ENCODE measurements around the gene LRP1.
"Not testable (repeated sequence)": the region's sequence is repeated elsewhere in the genome, so short reads cannot be mapped to it uniquely, and the experiment has no call there.

Gene LRP1

DNA sequence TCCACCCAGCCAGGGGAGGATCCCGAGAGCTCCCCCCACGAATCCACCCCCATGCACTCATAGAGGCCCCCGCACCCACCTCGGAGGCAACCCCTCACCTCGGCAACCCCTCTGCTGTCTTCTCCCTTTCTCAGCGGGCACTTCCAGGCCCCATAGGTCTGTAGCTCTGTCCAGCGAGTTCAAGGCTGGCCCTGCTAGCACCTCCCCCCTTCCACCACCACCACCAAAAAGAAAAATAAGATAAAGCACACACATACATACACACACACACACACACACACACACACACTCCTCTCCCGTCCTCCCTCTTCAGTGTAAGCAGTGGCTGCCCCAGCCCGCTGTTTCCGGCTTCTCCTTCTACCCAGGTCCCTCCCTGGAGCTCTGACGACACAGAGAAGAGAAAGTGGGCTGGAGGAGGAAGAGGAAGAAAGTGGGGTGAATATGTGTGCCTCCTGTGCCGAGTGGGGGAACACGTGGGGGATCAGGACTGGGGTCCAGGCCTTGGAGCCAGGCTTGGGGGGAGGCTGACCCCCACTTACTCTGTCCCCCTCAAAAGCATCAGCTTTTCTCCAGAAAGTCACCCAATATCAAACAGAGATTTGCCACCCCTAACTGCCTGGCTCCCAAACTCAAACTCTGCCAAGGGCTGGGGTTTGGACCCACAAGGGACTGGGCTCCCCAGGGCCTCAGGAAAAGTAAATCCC, 17.1 kb upstream of the LRP1 start, which contains the start of gene STAT6:
Gene STAT6, minus strand, starts transcription at position 332 of the 704 bp plus-strand sequence. CDS start 3,084 bp downstream, outside the sequence.
- no peak for DNase-seq (ENCODE audit: low read depth, low spot score)

DNA sequence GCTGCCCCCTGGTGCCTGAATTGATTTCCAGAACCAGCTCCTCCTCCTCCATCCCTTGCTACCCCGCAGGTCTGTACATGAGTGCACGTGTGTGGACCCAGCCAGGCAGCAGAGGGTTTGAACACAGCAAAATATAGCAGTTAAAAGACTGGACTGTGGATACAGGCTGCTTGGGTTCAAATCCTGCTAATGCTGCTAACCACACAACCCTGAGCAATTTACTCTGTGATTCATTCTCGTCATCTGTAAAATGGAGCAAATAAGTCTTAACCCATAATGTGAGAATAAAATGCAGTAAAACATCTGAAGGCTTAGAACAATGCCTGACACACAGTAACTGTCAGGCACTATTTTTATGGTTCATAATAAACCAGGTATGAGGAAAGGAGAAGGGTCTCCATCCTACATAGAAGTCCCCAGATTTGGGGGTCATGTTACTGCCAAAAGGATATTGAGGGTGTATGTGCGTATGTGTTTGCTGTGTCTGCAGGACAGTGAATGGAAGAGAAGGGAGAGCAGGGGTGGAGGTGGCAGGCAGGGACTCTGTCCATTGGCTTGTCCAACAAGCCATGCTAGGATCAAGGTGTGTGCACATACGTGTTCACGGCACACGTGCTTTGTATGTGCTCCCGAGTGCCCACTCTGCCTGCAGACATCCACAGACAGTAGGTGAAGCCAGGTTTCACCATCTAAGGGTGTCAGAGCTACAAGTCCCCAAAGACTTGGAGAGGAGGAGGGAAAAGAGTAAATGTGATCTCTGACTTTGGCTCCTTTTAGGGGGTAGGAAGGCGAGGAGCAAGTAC, 15.6 kb upstream of the LRP1 start:
- DNase-seq (ENCODE audit: low read depth, low spot score), result no peak

DNA sequence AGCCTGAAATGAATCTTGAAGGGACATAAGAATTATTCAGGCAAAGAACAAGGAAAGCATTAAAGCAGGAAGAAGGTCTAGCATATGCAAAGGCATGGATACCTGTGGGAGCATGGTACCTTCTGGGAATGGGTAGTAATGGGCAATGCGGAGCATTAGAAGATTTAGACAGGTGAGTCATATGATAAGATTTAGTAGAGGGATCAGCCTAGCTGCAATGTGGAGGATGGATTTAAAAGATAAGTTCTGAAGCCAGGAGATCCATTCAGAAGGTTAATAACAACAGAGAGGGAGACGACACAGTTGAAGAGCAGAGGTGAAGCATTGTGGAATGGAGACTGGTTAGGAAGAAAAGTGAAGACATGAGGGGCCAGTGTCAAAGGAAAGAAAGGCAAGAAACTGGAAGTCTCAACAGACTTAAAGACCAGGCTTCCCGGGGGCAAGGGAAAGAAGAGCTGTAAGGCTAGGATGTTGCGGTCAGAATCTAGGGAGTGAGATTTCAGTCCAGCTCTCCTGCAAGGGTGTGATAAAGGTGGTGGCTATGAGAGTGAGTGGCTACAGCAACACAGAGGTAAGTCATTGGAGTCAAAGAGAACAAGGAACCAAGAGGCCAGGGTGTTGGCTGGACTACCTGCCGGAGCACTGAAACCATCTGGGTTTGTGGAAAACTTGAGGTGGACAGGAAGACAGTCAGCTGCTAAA, 11.6 kb upstream of the LRP1 start:
- no peak for DNase-seq (ENCODE audit: low read depth, low spot score)

DNA sequence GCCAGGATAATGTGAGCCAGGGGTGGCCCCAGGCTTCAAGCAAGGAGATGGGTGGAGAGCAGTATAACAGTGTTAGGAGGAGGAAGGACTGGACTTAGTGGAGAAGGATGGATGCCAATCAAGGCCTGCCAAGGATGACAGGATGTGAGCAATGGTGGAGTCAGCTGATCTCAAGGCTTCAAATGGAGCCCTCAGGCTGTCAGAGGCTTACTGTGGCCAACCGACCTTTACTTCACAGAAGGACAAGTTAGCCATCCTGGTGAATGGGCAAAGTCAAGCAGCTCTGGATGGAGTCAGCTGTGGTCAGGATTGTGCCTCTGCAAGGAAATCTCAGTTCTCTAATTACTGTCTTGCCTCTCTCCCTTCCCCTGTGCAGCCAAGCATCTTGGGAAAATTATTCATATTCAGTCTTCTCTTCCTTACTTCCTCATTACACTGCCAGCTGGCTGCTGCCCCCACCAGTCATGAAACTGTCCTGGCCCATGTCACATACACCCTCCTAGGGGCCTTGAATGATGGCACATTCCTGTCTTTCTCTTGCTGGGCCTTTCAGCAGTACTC, 9.5 kb upstream of the LRP1 start:
- no peak for DNase-seq (ENCODE audit: low read depth, low spot score)

DNA sequence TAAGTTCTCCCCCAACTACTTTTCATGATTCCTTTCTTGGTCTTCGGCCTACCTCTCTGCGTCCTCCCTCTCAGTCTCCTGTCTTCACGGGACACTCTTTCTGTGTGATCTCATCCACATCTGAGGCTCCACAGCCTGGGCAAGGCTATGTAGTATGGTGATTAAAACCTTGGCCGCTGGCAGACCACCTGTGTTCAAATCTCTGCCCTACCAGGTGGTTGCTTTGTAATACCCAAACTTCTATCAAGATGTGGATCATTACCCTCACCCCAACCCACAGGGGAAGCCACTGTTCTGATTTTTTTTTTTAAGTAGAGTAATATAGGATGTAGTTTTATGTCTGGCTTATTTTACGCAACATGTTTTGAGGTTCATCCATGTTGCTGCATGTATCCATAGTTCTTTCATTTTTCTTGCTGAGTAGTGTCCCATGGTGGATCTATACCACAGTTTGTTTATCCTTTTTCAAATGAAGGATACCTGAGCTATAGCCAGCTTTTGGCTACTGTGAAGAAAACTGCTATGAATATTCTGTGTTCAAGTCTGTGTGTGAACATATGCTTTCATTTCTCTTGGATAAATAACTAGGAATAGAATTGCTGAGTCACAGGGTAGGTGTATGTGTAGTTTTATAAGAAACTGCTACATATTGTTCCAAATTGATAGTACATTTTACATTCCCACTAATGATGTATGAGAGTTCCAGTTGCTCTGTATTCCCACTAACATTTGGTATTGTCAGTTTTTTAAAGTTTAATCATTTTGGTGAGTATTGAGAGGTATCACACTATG, 8.8 kb upstream of the LRP1 start:
- DNase-seq (ENCODE audit: low read depth, low spot score), result no peak

DNA sequence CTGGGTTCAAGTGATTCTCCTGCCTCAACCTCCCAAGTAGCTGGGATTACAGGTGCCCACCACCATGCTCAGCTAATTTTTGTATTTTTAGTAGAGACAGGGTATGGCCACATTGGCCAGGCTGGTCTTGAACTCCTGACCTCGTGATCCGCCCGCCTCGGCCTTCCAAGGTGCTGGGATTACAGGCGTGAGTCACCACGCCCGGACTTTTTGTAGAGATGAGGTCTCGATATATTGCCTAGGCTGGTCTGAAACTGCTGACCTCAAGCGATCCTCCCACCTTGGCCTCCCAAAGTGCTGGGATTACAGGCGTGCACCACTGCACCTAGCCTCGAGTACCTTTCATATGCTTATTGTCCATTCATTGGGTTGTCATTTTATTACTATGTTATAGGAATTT, 7.6 kb upstream of the LRP1 start:
- DNase-seq (ENCODE audit: low read depth, low spot score), result not testable (repeated sequence)

DNA sequence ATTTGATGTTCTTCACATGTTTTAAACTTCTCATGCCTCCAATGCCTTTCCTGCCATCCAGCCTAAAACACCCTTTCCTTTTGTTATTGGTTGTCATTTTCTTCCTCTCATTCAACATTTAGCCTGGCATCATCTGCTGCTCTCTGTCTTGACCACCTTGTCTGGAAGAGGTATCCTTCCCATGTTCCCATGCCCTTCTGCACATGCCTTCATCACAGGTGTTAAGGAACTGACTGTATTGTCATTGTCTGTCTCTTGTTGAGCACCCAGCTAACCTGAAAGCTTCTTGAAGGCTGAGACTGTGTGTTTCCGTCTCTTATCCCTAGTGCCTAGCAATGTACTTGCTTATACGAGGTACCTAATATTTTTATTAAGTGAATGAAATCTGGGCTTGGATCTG, 4.5 kb upstream of the LRP1 start:
- DNase-seq (ENCODE audit: low read depth, low spot score), result no peak

DNA sequence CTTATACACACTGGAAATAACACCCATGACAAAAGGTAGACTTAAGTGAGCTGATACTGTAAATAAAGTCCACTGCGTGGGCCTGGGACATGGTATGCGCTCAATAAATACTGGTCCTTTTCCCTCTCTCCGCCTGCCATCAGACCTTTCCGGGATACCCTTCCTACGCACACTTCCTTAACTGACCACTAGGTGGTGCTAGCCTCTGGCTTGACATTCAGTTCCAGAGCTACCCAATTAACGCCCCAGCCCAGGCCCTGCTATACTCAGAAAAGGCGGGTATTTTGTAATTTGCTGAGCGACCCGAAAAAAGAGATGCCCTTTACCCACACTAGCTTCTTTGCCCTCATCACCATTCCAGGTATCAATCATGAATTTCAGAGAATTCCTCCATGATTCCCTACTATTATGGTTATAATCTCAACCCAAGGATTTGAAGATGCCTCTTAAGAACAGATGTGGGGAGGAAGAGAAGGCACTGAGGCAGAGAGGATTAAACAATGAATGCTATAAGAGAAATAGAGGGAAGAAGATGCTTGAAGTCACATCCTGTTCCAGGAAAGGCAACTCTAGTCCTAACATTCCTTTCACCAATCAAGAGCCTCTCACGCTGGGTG, 3.9 kb upstream of the LRP1 start:
- DNase-seq (ENCODE audit: low read depth, low spot score), result no peak

DNA sequence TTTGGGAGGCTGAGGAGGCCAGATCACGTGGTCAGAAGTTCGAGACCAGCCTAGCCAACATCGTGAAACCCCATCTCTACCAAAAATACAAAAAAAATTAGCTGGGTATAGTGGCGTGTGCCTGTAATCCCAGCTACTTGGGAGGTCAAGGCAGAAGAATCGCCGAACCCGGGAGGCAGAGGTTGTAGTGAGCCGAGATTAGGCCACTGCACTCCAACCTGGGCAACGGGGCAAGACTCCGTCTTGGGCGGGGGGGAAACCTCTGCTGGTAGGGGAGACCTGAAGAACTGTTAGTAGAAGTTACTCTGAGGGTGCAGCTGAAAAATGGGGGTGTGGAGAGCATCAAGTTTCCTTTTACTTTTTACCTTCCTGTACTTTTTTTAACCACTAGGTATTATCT, 2.2 kb upstream of the LRP1 start:
- DNase-seq (ENCODE audit: low read depth, low spot score), result no peak

DNA sequence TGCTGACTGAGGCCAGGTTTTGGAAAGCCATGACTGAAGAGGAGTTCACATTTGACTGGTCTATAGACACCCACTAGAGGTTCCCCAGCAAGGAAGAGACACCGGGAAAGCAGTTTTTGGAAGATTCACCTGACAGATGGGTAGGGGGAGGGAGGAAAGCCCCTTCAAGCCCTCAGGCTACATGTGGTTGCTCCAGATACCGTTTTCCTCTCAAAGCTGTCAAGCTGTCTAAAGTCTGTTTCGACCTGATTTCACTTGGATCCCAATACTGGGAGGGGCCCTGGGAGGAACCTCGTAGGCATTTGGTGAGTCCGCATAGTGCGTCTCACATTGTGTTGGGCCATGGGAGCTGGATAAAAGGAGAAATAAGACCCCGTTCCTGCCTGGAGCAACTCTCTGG, 1.7 kb upstream of the LRP1 start:
- DNase-seq (ENCODE audit: low read depth, low spot score), result no peak

DNA sequence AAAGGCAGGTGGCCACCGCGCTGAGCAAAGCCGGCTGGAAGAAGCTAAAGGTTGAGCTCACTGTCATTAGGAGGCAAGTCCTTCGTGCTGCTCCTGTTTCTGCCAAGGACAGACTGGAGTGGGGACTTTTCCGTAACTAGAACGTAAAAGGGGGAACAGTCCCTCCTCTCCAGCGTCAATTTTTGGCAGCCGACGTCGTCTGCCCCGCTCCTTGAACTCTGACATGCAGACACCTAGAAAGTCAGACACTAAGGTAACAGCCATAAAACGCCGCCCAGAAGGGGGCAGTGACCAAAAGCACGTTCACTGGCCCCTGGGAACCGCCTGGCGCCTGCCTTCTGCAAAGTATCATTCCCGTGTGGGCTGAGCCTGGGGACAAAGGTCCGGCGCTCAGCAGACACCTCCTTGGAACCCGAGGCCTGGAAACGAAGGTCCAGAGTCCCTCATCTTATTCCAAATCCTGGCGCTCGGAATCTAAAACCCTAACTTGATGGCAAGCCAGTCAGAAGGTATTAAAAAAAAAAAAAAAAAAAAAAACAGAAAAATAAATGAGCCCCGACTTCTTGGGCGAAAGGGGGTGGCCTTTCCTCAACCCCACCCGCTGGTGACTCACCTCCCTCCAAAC, 1.1 kb upstream of the LRP1 start:
- no peak for DNase-seq (ENCODE audit: low read depth, low spot score)

DNA sequence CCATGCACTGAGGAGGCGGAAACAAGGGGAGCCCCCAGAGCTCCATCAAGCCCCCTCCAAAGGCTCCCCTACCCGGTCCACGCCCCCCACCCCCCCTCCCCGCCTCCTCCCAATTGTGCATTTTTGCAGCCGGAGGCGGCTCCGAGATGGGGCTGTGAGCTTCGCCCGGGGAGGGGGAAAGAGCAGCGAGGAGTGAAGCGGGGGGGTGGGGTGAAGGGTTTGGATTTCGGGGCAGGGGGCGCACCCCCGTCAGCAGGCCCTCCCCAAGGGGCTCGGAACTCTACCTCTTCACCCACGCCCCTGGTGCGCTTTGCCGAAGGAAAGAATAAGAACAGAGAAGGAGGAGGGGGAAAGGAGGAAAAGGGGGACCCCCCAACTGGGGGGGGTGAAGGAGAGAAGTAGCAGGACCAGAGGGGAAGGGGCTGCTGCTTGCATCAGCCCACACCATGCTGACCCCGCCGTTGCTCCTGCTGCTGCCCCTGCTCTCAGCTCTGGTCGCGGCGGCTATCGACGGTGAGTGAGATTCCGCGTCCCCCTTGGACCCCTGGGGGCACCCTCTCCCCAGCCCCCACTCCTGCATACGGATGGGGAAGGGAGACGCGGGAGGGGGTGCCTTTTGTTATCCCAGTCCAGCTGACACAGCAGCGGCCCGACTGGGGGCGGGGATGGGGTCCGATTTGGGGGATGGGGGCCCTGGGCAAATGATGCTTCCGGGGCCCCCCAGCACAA, 400 bp downstream of the LRP1 start:
- no peak for DNase-seq (ENCODE audit: low read depth, low spot score)

DNA sequence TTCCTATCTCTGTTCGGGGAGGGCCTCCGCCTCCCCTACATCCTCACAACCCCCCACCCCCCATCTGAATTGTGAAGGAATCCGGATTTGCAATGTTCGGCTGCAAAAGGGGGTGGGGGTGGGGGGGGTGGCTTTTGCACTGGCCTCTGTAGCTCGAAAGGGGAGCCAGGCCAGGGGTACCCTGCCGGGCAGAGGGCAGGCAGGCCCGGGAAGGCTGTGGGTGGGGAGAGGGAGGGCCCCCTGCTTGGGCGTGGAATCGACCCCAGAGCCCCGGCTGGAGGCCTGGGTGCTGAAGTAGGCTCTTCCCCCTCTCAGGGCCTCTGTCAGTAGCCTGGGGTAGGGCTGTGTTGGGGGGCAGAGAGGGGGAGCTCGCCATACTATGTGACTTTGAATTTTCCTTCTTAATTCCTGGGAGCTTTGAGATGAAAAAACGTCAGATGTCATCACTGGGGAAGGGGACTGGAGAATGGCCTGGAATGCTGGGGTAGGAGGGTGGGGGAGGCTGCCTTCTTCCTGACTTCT, 1.1 kb downstream of the LRP1 start:
- no peak for DNase-seq (ENCODE audit: low read depth, low spot score)

DNA sequence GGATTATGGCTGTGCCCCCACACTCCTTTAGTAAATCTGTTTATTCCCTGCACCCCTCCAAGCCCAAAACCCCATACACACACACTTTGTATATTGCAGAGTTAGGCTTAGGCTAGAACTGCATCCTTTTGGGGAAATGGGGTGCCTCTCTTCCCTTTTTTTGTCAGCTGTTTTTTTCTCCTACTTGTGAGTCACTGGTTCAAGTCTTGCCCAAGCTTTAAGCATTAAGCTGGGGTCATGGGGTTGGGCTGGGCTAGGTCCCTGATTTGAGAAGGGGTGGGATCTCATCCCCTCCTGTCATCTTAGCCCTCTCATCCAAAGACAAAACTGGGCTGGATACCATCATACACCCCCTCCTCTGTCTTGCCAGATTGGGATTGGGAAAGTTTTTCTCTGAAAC, 1.6 kb downstream of the LRP1 start:
- DNase-seq (ENCODE audit: low read depth, low spot score), result no peak

DNA sequence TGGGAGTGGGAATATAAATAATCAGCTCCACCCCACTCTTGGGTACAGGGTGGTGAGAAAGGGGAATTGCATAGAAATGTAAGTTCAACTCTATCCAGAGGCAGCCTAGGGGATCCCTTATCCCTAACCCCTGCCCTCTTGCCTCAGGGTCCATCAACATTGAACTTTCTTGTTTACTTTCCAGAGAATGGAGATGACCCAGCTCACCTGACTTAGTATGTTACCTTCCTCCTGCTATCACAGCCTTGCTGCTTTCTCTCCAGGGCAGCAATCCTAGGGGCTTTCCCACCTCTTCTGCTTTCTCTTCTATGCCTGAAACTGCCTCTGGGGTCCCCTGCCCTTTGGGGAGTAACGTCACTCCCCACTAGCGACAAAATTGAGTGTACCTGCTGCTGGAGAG, 2.7 kb downstream of the LRP1 start:
- DNase-seq (ENCODE audit: low read depth, low spot score), result no peak

DNA sequence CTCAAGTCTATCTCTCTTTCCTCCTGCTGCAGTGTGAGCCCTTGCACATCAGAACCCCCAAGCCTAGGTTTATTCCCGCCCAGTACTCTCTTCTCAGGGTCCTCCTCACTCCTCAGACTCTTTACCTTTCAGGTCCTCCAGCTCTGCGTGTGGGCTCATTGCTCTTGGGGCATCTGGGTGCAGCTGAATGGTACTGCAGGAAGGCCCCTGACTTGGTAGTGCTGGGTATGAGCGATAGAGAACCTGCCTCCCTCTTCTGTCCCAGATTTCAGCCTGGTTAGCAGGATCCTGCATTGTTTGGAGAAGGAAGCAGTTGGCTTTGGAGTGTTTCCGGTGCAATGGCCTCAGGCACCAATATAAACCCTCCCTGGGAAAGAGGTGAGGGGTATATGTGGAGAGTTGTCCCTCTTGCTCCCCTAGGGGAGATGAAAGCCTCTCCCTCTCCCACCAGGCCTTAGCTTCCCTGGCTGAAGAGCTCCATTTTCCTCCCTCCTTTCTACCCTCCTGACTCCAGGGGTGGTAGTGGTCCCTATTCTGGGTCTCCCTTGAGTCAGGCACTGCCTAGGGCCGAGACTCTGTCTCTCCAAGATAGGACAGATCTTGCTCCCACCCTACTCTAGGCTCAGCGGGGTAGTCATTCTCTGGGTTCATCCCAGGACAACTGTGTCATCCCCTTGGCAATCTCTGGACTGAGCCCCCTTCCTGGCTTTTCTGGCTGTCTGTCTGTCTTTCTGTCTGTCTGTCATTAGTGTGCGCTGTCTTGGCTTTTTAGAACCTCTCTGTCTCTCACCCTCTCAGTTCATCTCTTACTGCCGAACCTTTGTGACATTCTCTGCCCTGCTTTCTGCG, 3.8 kb downstream of the LRP1 start:
- no peak for DNase-seq (ENCODE audit: low read depth, low spot score)

DNA sequence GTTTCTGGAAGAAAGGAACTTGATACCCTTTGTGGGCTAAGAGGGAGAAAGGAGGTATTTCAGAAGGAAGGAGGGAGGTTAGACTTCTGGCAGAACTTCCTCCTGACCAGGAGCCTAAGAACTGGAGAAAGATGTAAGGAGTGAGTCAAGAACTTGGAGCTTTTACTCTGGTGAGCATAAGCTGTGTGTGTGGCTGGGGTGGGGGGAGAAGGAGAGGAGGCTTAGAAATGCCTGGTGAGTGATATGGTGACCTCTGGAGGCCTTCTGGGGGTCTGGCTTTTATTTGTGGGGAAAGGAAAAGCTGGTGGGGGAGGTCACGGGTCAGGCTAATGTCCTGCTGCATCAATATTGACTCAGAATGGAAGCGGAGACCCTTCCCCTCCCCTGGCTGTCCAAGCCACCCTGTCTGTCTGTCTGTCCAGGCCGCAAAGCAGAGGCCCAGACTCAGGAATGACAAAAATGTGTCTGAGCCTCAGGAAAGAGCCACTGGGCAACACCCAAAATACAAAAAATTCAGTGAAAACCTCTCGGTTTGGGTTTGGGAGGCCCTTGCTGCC, 4.8 kb downstream of the LRP1 start:
- no peak for DNase-seq (ENCODE audit: low read depth, low spot score)

DNA sequence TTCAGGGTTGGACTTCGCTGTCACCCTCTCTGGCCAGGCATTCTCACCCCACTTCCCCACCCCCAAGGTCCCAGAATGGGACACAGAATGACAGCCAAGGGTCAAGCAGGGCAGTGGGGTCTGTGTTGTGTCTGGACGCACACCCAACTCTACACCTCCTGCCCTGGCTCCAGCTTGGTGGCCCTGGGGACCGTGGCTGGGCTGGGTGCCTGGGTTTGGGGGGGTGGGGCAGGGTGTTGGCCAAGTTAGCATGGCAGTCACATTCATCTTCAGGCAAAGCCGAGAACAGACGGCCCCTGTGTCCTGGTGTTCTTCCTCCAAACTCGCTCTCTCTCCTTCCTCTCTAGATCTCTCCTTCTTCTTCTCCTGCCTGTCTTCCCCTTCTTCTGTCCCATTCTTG, 5.6 kb downstream of the LRP1 start:
- no peak for DNase-seq (ENCODE audit: low read depth, low spot score)

All from iPS DF 19.7 (cell line).